ENCODE measurements around the gene AEBP2.

- no peak for TF ChIP-seq CTCF (conservative IDR thresholded peaks at IDR 0.05; ENCODE audit: low read depth, low read length)
- no peak; the same call in none of the 2 replicates for TF ChIP-seq POLR2A (IDR thresholded peaks at IDR 0.05; ENCODE audit: low read depth, low read length)
- TF ChIP-seq RAD21 (IDR thresholded peaks at IDR 0.05; ENCODE audit: low read length): no peak
- no peak for TF ChIP-seq RCOR1 (IDR thresholded peaks at IDR 0.05; ENCODE audit: insufficient replicate concordance, low read length)
- no peak for TF ChIP-seq RFX5 (IDR thresholded peaks at IDR 0.05; ENCODE audit: low read depth, low read length)
Measured at GRCh38 chr12:19440019-19440858, 947 bp downstream of the AEBP2 start.

Data from IMR-90 (cell line).